WI38 (cell line): ENCODE data around the gene TXLNA.

ENCODE experiments used
- H3K4me3 ChIP-seq: 2 replicates; pipeline ENCODE4 v1.5.1; 2011; ENCODE audit warnings: low read depth, mild to moderate bottlenecking, control low read depth, low read length
- CTCF ChIP-seq: IDR thresholded peaks from 2 replicates; pipeline ENCODE4 v1.5.1; 2012; ENCODE audit warnings: low read depth, mild to moderate bottlenecking, control low read depth, low read length

Gene TXLNA

GRCh38 chr1:32186491-32186890 lies 7.0 kb downstream of the TXLNA start:
- H3K4me3 ChIP-seq: no peak overlapping the region
- TF ChIP-seq CTCF: no peak

GRCh38 chr1:32187850-32188249 lies 8.4 kb downstream of the TXLNA start:
- H3K4me3 ChIP-seq: no peak overlapping the region
- no peak for TF ChIP-seq CTCF

- no peak overlapping the region for H3K4me3 ChIP-seq
- no peak for TF ChIP-seq CTCF
Observed at GRCh38 chr1:32192220-32192948, 12.9 kb downstream of the TXLNA start.

GRCh38 chr1:32194984-32195383 lies 15.5 kb downstream of the TXLNA start:
- TF ChIP-seq CTCF: no peak
- no peak overlapping the region for H3K4me3 ChIP-seq

GRCh38 chr1:32195531-32195930 lies 16.1 kb downstream of the TXLNA start:
- no peak for TF ChIP-seq CTCF
- H3K4me3 ChIP-seq: no peak overlapping the region

GRCh38 chr1:32195972-32196823 lies 16.7 kb downstream of the TXLNA start:
- no peak for TF ChIP-seq CTCF
- H3K4me3 ChIP-seq: no peak overlapping the region

GRCh38 chr1:32197074-32197473 lies 17.6 kb downstream of the TXLNA start:
- TF ChIP-seq CTCF: no peak

More at GRCh38 chr1:32197074-32197473, 17.6 kb downstream of the TXLNA start:
- no peak overlapping the region for H3K4me3 ChIP-seq
